HepG2 (cell line): ENCODE data around the gene NRAP. TPM values are rescaled to one million over a fixed set of nuclear protein-coding genes. Genes with fewer than 3 reads are reported as not detected.

ENCODE experiments used
- ATAC-seq: fragments of 200-7000 bp; cut with Tn5 transposase; 3 replicates; pipeline ENCODE4 v1.9.1; 2020; ENCODE audit warnings: mild to moderate bottlenecking, moderate library complexity
- BruUV-seq: library from RNA; stranded (reverse); fragments of 400-500 nt; replicated peaks from 2 replicates; lab custom pipeline; 2021; lab: Mats Ljungman, UMichigan
- CTCF ChIA-PET: fragments of 300-600 bp; formaldehyde crosslinking; extraction: SDS; loops from one replicate; lab custom pipeline; 2021; ENCODE audit warnings: low total read pairs, inconsistent platforms, low intra/inter-chr PET ratio; lab: Yijun Ruan, JAX
- POLR2A ChIA-PET: fragments of 350-600 bp; sonication (Branson Sonifier 250); formaldehyde crosslinking; loops from one replicate; lab custom pipeline; 2020; ENCODE audit warnings: antibody characterized with exemption, inconsistent platforms; lab: Yijun Ruan, JAX
- DNase-seq: peaks from one replicate; pipeline ENCODE4 v3.0.0-alpha.2; 2015; ENCODE audit warnings: low spot score
- FAIRE-seq: peaks from 3 replicates; lab custom pipeline; 2011; peaks lifted over from hg19 to GRCh38; lab: Jason Lieb, UNC
- H2AFZ ChIP-seq: one replicate; pipeline ENCODE4 v1.6.1; 2011; ENCODE audit warnings: low read length, inconsistent platforms
- H3K27ac ChIP-seq: fragments of 300-600 bp; 3 replicates; pipeline ENCODE4 v1.8.0; 2011; ENCODE audit warnings: mixed run types, mild to moderate bottlenecking, mixed read lengths, low read length, inconsistent platforms; ENCODE audit not compliant: insufficient read depth; ENCODE audit errors: extremely low read length
- H3K27me3 ChIP-seq, 2 experiments: fragments of 200-600 bp in 1 of 2; 2 replicates in 1 of 2; 3 replicates in 1 of 2; pipeline versions ENCODE4 v1.6.0 to v1.8.0; 2011; ENCODE audit warnings: low read length in 2 of 2, mild to moderate bottlenecking in 2 of 2, moderate library complexity in 2 of 2, inconsistent platforms in 1 of 2; ENCODE audit not compliant: insufficient read depth in 2 of 2, control insufficient read depth in 1 of 2
- H3K36me3 ChIP-seq, 2 experiments: fragments of 200-600 bp in 1 of 2; replicated peaks in 1 of 2; 2 replicates in 1 of 2; 3 replicates in 1 of 2; pipeline versions ENCODE4 v1.5.1 to v1.8.0; 2011; ENCODE audit warnings: low read length in 2 of 2, inconsistent platforms in 1 of 2; ENCODE audit not compliant: insufficient read depth in 2 of 2, control insufficient read depth in 1 of 2
- H3K4me1 ChIP-seq: 2 replicates; pipeline ENCODE4 v1.5.1; 2012; ENCODE audit warnings: low read length, inconsistent platforms; ENCODE audit not compliant: insufficient read depth
- H3K4me2 ChIP-seq: 2 replicates; pipeline ENCODE4 v1.6.0; 2011; ENCODE audit warnings: low read depth, low read length, inconsistent platforms
- H3K4me3 ChIP-seq, 3 experiments: fragments of 200-600 bp in 1 of 3; sonication (generic), shearing (Covaris generic) in 1 of 3; replicated peaks in 1 of 3; 2 replicates each; pipeline ENCODE4 v1.5.1; 2011 to 2016; ENCODE audit warnings: low read length in 3 of 3, inconsistent platforms in 2 of 3, low read depth in 2 of 3, mild to moderate bottlenecking in 2 of 3, control low read depth in 1 of 3, mixed read lengths in 1 of 3; ENCODE audit not compliant: insufficient read depth in 1 of 3
- H3K79me2 ChIP-seq: one replicate; pipeline ENCODE4 v1.6.1; 2011; ENCODE audit warnings: low read length, inconsistent platforms; ENCODE audit not compliant: insufficient read depth
- H3K9ac ChIP-seq: 2 replicates; pipeline ENCODE4 v1.6.0; 2011; ENCODE audit warnings: mild to moderate bottlenecking, low read depth, low read length, inconsistent platforms; ENCODE audit not compliant: insufficient read depth
- H3K9me3 ChIP-seq: 2 replicates; pipeline ENCODE4 v1.5.1; 2012; ENCODE audit warnings: mild to moderate bottlenecking, low read length
- H4K20me1 ChIP-seq: 2 replicates; pipeline ENCODE4 v1.6.0; 2011; ENCODE audit warnings: inconsistent platforms, mild to moderate bottlenecking, low read length, moderate library complexity; ENCODE audit not compliant: insufficient read depth
- EP300 ChIP-seq, 3 experiments: sonication (generic) in 1 of 3; formaldehyde crosslinking in 1 of 3; IDR thresholded peaks; 2 replicates each; pipeline versions ENCODE4 v1.5.1 to v1.6.1; 2011 to 2020; ENCODE audit warnings: low read depth in 2 of 3, low read length in 2 of 3, borderline replicate concordance in 1 of 3, improper control_type of control experiment in 1 of 3, mild to moderate bottlenecking in 1 of 3, missing genetic modification reagents in 1 of 3, moderate library complexity in 1 of 3
- MTERF4 ChIP-seq: sonication (generic); formaldehyde crosslinking; IDR thresholded peaks from 2 replicates; pipeline ENCODE4 v1.8.0; 2023; ENCODE audit warnings: mild to moderate bottlenecking, missing genetic modification reagents
- PTBP1 ChIP-seq: fragments of 200-400 bp; formaldehyde crosslinking; IDR thresholded peaks from 2 replicates; pipeline ENCODE4 v1.6.1; 2018; ENCODE audit warnings: low read length, low read depth; ENCODE audit not compliant: poor library complexity, severe bottlenecking
- ZNF503 ChIP-seq: sonication (generic); formaldehyde crosslinking; IDR thresholded peaks from 2 replicates; pipeline ENCODE4 v1.4.0; 2020; ENCODE audit warnings: missing genetic modification reagents
- ZNF644 ChIP-seq: IDR thresholded peaks from 2 replicates; pipeline ENCODE4 v1.6.1; 2016; ENCODE audit warnings: low read depth
- WGBS: methylation state at CpG from one replicate; pipeline ENCODE4 v1.1.6; 2017; ENCODE audit warnings: low lambda C conversion rate; 5-methylcytosine and 5-hydroxymethylcytosine counted together
- in situ Hi-C: cut with HindIII; loops from 2 replicates; pipeline ENCODE4 v1.10.0; 2017; ENCODE audit warnings: low pct_unique_long_range_greater_than_20kb; ENCODE audit not compliant: extremely low pct_ligation_motif_present
- intact Hi-C: fragments of 100-400 bp; cut with micrococcal nuclease; formaldehyde crosslinking; loops from one replicate; pipeline ENCODE4 v1.10.0; 2022; ENCODE audit not compliant: unreplicated experiment
- polyA plus RNA-seq, 8 experiments: library from polyadenylated mRNA; depleted of rRNA in 3 of 8; stranded (reverse) in 7 of 8; unstranded in 1 of 8; fragments of >200 nt; fragmentation: Illumina TruSeq in 4 of 8; extraction: Trizol in 4 of 8; gene quantifications; 2 replicates each; pipeline versions ENCODE4 v1.2.1 to v1.2.3, GENCODE V29; 2011 to 2016; ENCODE audit warnings: low read depth in 4 of 8, missing spikeins in 1 of 8, mixed read lengths in 1 of 8; ENCODE audit not compliant: insufficient read depth in 1 of 8
- total RNA-seq, 5 experiments: library from RNA; depleted of rRNA; stranded (reverse); fragments of >200 nt; fragmentation: Illumina TruSeq; extraction: Trizol; gene quantifications; 2 replicates each; pipeline ENCODE4 v1.2.3, GENCODE V29; 2016; ENCODE audit warnings: low read depth in 1 of 5

Gene NRAP
- total and polyA plus RNA-seq, 2 of the 13 experiments (the other 11 are each of a cell fraction or from before 2014, with no cell fraction given): not detected

- no peaks in the 10 kb centered on the region for H3K36me3 ChIP-seq
- H3K9ac ChIP-seq: no peak overlapping the region
- in situ Hi-C loops: no loop called here
- DNase-seq (no peak), ATAC-seq (no peak), FAIRE-seq (no peak)
- WGBS: 56% methylated on average over 5 of the region's 9 CpGs
- intact Hi-C loops: no loop called here
- H3K27me3 ChIP-seq: peaks cover 2 to 39% of the 10 kb centered on the region in 2 experiments; a peak in 3 of 5 replicates
- no peaks in the 10 kb centered on the region for H4K20me1 ChIP-seq
- no peaks in the 10 kb centered on the region for H3K4me1 ChIP-seq
- no peak overlapping the region for H2AFZ ChIP-seq
- H3K4me2 ChIP-seq: no peak overlapping the region
- no peak overlapping the region for H3K27ac ChIP-seq
- POLR2A ChIA-PET: no interaction called here
- CTCF ChIA-PET: no interaction called here
- no peaks in the 10 kb centered on the region for H3K9me3 ChIP-seq
- TF ChIP-seq ZNF644 (CRISPR knock-in tag): no peak
- TF ChIP-seq ZNF503 (CRISPR knock-in tag): no peak
- TF ChIP-seq MTERF4: no peak
- no peak for TF ChIP-seq PTBP1
- no peak for TF ChIP-seq EP300 (IDR thresholded peaks at IDR 0.05; ENCODE audit: low read depth in 2 of 2, low read length in 2 of 2)
- TF ChIP-seq EP300 (CRISPR knock-in tag; IDR thresholded peaks at IDR 0.05; ENCODE audit: borderline replicate concordance): no peak
- H3K79me2 ChIP-seq: no peaks in the 10 kb centered on the region
- no peak overlapping the region for H3K4me3 ChIP-seq
- no TSS peak for BruUV-seq
Observed at GRCh38 chr10:113620936-113621335, 42.9 kb downstream of the NRAP start.
